Lower leg skin (tissue), 4 donors: Measurements from ENCODE around the gene FOXN4. TPM values are rescaled to one million over a fixed set of nuclear protein-coding genes. Genes with fewer than 3 reads are reported as not detected.

Experiments used
- DNase-seq, 2 donors: peaks; one replicate each; pipeline ENCODE4 v3.0.0-alpha.2; 2019; ENCODE audit warnings: low spot score in 2 of 2
- H3K4me3 ChIP-seq: fragments of 200-600 bp; sonication (generic); 2 replicates; pipeline ENCODE4 v1.5.1; 2017; ENCODE audit warnings: mild to moderate bottlenecking, low read depth; ENCODE audit not compliant: poor library complexity, severe bottlenecking
- POLR2A ChIP-seq, 2 donors: fragments of 450-650 bp; IDR thresholded peaks; one replicate each; pipeline ENCODE4 v1.6.1; 2016 to 2017; ENCODE audit warnings: antibody characterized with exemption in 2 of 2, mild to moderate bottlenecking in 1 of 2, moderate library complexity in 1 of 2
- WGBS, 2 donors: methylation state at CpG; one replicate each; pipeline ENCODE4 v1.1.5; 2018; 5-methylcytosine and 5-hydroxymethylcytosine counted together
- intact Hi-C: fragments of 100-400 bp; cut with DNase I; formaldehyde crosslinking; loops from one replicate; pipeline ENCODE4 v1.15.0; 2023; ENCODE audit warnings: low total_unique reads
- total RNA-seq, 4 donors: library from RNA; depleted of rRNA; stranded (reverse); fragments of >200 nt; gene quantifications; one replicate each; pipeline ENCODE4 v1.1.0, GENCODE V29; 2016
- TF ChIP-seq, protein P1 (sequence below), 3 donors: fragments of 450-650 bp; IDR thresholded peaks; one replicate each; pipeline ENCODE4 v1.5.1; 2016; ENCODE audit warnings: antibody characterized with exemption in 3 of 3, mild to moderate bottlenecking in 3 of 3, moderate library complexity in 2 of 3

Gene FOXN4
- total RNA-seq, 4 donors from 2014 or later = 0.10 to 0.12 TPM; not detected in 2

DNA sequence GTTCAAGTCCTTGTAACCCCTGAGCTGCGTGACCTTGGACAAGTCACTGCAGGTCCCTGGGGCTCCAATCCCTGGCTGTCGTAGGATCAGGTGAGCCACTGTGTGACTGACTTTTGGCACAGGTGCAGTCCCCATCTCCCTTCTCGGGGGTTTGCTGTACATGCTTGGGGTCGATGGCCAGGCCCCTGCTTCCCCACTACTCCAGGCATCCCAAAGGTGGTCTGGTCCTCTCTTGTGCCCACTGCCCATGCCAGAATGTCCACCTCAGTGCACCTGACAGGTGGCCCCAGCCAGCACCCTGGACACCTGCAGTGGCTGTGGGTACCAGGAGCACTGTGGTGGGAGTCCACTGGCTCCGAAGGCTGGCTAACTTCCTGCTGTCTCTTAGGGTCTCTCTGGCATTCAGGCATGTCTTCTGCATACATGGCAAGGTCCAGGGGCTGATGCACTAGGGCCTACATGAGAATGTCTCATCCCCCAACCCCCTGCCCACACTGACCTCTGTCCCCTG lies 14.7 kb downstream of the FOXN4 start:
- 53 to 77% methylated on average over 4 to 5 of the region's 5 CpGs for WGBS, 2 donors

DNA sequence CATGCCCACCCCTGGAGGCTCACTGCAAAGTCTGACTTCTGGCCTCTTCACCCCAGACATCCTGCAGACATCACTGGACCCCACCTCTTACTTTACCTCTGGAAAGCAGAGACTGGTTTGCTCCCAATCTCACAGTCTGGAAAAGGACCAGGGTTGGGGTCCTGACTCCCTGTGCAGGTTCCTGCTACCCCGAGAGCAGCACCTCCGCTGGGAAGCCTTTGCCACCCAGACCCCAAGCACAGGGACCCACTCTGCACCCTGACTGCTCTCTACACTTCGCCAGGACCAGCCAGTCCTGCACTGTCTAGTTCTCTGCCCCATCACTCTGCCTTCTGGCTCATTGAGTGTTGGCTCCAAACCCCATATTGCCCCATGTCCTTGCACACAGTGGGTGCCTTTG lies 16.0 kb downstream of the FOXN4 start:
- TF ChIP-seq POLR2A (IDR thresholded peaks at IDR 0.05) = no peak
- TF ChIP-seq, protein P1, sequence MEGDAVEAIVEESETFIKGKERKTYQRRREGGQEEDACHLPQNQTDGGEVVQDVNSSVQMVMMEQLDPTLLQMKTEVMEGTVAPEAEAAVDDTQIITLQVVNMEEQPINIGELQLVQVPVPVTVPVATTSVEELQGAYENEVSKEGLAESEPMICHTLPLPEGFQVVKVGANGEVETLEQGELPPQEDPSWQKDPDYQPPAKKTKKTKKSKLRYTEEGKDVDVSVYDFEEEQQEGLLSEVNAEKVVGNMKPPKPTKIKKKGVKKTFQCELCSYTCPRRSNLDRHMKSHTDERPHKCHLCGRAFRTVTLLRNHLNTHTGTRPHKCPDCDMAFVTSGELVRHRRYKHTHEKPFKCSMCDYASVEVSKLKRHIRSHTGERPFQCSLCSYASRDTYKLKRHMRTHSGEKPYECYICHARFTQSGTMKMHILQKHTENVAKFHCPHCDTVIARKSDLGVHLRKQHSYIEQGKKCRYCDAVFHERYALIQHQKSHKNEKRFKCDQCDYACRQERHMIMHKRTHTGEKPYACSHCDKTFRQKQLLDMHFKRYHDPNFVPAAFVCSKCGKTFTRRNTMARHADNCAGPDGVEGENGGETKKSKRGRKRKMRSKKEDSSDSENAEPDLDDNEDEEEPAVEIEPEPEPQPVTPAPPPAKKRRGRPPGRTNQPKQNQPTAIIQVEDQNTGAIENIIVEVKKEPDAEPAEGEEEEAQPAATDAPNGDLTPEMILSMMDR (IDR thresholded peaks at IDR 0.05) = no peak
- no peak overlapping the region for H3K4me3 ChIP-seq
- intact Hi-C loops = no loop called here
- 75 to 95% methylated on average over 3 of the region's 3 CpGs for WGBS, 2 donors
- DNase-seq = no peak

More for the DNA sequence above, 14.7 kb downstream of the FOXN4 start:
- TF ChIP-seq, protein P1 (IDR thresholded peaks at IDR 0.05) = no peak
- no peak for TF ChIP-seq POLR2A (IDR thresholded peaks at IDR 0.05)
- no peak for DNase-seq
- intact Hi-C loops = no loop called here
- no peak overlapping the region for H3K4me3 ChIP-seq

GRCh38 chr12:109292342-109292711 lies 16.8 kb downstream of the FOXN4 start:
- TF ChIP-seq, protein P1 (IDR thresholded peaks at IDR 0.05) = no peak
- no peak for TF ChIP-seq POLR2A (IDR thresholded peaks at IDR 0.05)
- 81 to 83% methylated on average over 5 of the region's 5 CpGs for WGBS, 2 donors
- no peak for DNase-seq
- intact Hi-C loops = no loop called here
- no peak overlapping the region for H3K4me3 ChIP-seq

DNA sequence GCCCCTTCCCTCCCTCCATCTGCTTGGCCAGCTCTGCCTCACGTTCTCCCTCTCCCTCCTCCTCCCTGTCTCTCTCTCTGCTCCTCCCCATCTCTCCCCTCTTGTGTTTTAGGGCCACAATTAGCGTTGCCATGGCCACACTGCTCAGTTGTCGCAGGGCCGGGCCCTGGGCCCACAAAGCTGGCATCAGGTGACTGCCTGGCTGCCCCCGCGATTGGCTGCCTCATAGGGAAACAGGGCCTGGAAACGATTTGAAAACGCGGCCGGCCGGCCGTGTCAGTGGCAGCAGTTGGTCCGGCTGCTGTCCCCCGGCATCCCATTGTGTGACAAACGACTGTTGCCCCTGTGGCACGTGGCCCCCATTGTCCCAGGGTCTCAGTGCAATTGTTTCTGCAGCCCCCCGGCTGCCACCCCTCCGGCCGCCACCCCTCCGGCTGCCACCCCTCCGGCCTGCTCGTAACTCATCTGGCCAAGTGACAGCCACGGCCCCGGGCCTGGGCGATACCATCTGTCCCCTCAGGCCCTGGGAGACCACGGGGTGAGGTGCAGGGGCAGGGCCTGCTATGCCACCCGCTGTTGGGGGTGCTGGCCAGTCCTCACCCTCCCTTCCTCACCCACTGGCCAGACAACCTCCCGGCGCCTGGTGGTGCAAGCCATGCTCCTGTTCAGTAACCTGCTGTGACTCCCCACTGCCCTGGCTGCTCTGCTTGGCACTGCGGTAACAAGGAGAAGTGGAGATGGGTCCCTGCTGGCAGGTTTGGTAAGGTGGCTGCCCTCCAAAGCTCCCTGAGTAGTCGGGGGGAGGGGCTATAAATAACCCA lies 17.4 kb downstream of the FOXN4 start:
- 11 to 15% methylated on average over 10 to 17 of the region's 31 CpGs for WGBS, 2 donors
- no peak overlapping the region for H3K4me3 ChIP-seq
- DNase-seq = peak in 1 of 2 donors; percentile 33
- intact Hi-C loops = no loop called here
- TF ChIP-seq, protein P1 (IDR thresholded peaks at IDR 0.05) = no peak
- TF ChIP-seq POLR2A (IDR thresholded peaks at IDR 0.05) = no peak

DNA sequence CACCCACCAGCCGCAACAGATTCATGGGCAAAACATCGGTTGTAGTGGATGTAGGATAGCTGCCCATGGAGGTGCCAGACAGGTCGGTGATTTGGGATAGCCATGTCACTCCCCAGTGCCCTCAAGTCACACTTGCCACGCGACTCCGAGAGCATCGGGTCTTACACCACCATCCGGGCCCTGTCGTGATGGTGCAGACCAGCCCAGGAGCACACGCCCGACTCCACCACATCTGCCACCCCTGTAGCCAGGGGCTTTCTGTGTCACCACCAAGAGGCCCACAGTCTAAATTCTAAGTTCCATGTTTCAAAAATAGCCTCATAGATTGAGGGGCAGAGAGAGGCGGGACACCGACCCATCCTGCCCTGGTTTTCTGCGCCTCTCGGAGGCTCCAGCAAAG lies 18.0 kb downstream of the FOXN4 start:
- intact Hi-C loops = no loop called here
- no peak overlapping the region for H3K4me3 ChIP-seq
- 35 to 36% methylated on average over 15 of the region's 15 CpGs for WGBS, 2 donors
- DNase-seq = no peak
- TF ChIP-seq, protein P1 (IDR thresholded peaks at IDR 0.05) = no peak
- no peak for TF ChIP-seq POLR2A (IDR thresholded peaks at IDR 0.05)
